ENCODE data around the gene TARBP1. TPM values are rescaled to one million over a fixed set of nuclear protein-coding genes. Genes with fewer than 3 reads are reported as not detected.

TARBP1 gene
- total and polyA plus RNA-seq, 5 experiments from 2014 or later = 12.8 to 61.1 (median 15.6) TPM

GRCh38 chr1:234475167-234475793 is 3.7 kb downstream of the TARBP1 start:
- peaks cover 0 to 13% (median 0%) of the 10 kb centered on the region in 3 donors for H3K36me3 Mint-ChIP-seq
- DNase-seq (no peak), ATAC-seq (no peak)
- H3K27me3 Mint-ChIP-seq = no peaks in the 10 kb centered on the region
- peaks cover 20 to 57% (median 53%) of the 10 kb centered on the region in 4 donors for H3K4me1 Mint-ChIP-seq
- no peaks in the 10 kb centered on the region for H3K9me3 Mint-ChIP-seq
- peak overlapping the region in 1 of 10 donors; percentile 2 for H3K27ac Mint-ChIP-seq
- peak overlapping the region in 4 of 10 donors; percentile 3 to 20 (median 12) for H3K4me3 Mint-ChIP-seq
- POLR2A ChIA-PET = interaction anchor here (0.6 to 0.7 kb wide), 2 partner anchors 125 to 498 kb away, joined by 3 read pairs; no protein-coding TSS in a partner anchor

- POLR2A ChIA-PET = no interaction called here
- Mint-ChIP-seq H3K4me3 (peak overlapping the region in 2 of 10 donors; percentile 10 to 20), H3K27ac (peak overlapping the region in 3 of 10 donors; percentile 2 to 52 (median 44))
Measured at GRCh38 chr1:234474375-234474774, 4.6 kb downstream of the TARBP1 start.

GRCh38 chr1:234473118-234473517 is 5.9 kb downstream of the TARBP1 start:
- H3K36me3 Mint-ChIP-seq = peaks cover 0 to 29% (median 1%) of the 10 kb centered on the region in 3 donors
- no peaks in the 10 kb centered on the region for H3K9me3 Mint-ChIP-seq
- no peaks in the 10 kb centered on the region for H3K27me3 Mint-ChIP-seq
- DNase-seq (no peak), ATAC-seq (no peak)
- peak overlapping the region in 5 of 10 donors; percentile 7 to 45 (median 24) for H3K4me3 Mint-ChIP-seq
- peaks cover 17 to 54% (median 48%) of the 10 kb centered on the region in 4 donors for H3K4me1 Mint-ChIP-seq
- POLR2A ChIA-PET = no interaction called here
- H3K27ac Mint-ChIP-seq = peak overlapping the region in 4 of 10 donors; percentile 8 to 80 (median 24)

More at GRCh38 chr1:234474375-234474774, 4.6 kb downstream of the TARBP1 start:
- Mint-ChIP-seq H3K9me3 (no peaks in the 10 kb centered on the region), H3K27me3 (no peaks in the 10 kb centered on the region), H3K36me3 (peaks cover 0 to 21% (median 1%) of the 10 kb centered on the region in 3 donors), H3K4me1 (peaks cover 18 to 54% (median 51%) of the 10 kb centered on the region in 4 donors)
- DNase-seq = no peak
- no peak for ATAC-seq

GRCh38 chr1:234469376-234469775 is 9.6 kb downstream of the TARBP1 start:
- Mint-ChIP-seq H3K4me1 (peaks cover 11 to 24% (median 18%) of the 10 kb centered on the region in 4 donors), H3K36me3 (peaks cover 8 to 62% (median 20%) of the 10 kb centered on the region in 3 donors), H3K4me3 (no peak overlapping the region), H3K27me3 (no peaks in the 10 kb centered on the region), H3K9me3 (no peaks in the 10 kb centered on the region), H3K27ac (no peak overlapping the region)
- POLR2A ChIA-PET = no interaction called here
- DNase-seq = no peak
- ATAC-seq = no peak

- Mint-ChIP-seq H3K9me3 (no peaks in the 10 kb centered on the region), H3K27ac (peak overlapping the region in 3 of 10 donors; percentile 10 to 62 (median 26)), H3K4me1 (peaks cover 9 to 16% (median 12%) of the 10 kb centered on the region in 4 donors), H3K27me3 (no peaks in the 10 kb centered on the region), H3K36me3 (peaks cover 10 to 66% (median 21%) of the 10 kb centered on the region in 3 donors), H3K4me3 (no peak overlapping the region)
- POLR2A ChIA-PET = no interaction called here
- ATAC-seq (no peak), DNase-seq (no peak)
Measured at GRCh38 chr1:234468580-234468979, 10.4 kb downstream of the TARBP1 start.

- no peaks in the 10 kb centered on the region for H3K9me3 Mint-ChIP-seq
- no peak overlapping the region for H3K4me3 Mint-ChIP-seq
- H3K4me1 Mint-ChIP-seq = peaks cover 2 to 8% (median 5%) of the 10 kb centered on the region in 4 donors
- H3K36me3 Mint-ChIP-seq = peaks cover 10 to 74% (median 25%) of the 10 kb centered on the region in 3 donors
- ATAC-seq = no peak
- DNase-seq = no peak
- H3K27ac Mint-ChIP-seq = no peak overlapping the region
- no peaks in the 10 kb centered on the region for H3K27me3 Mint-ChIP-seq
- POLR2A ChIA-PET = no interaction called here
Measured at GRCh38 chr1:234467821-234468220, 11.2 kb downstream of the TARBP1 start.

- Mint-ChIP-seq H3K36me3 (peaks cover 12 to 83% (median 31%) of the 10 kb centered on the region in 3 donors), H3K4me1 (peaks cover 0 to 5% (median 4%) of the 10 kb centered on the region in 4 donors)
Measured at GRCh38 chr1:234466945-234467344, 12.0 kb downstream of the TARBP1 start.

GRCh38 chr1:234463749-234464148 is 15.2 kb downstream of the TARBP1 start:
- ATAC-seq = no peak
- DNase-seq = no peak
- Mint-ChIP-seq H3K4me3 (no peak overlapping the region), H3K27ac (no peak overlapping the region), H3K9me3 (no peaks in the 10 kb centered on the region), H3K36me3 (peaks cover 19 to 86% (median 41%) of the 10 kb centered on the region in 3 donors), H3K27me3 (no peaks in the 10 kb centered on the region), H3K4me1 (peaks cover 0 to 5% (median 2%) of the 10 kb centered on the region in 4 donors)
- POLR2A ChIA-PET = no interaction called here

More at GRCh38 chr1:234466945-234467344, 12.0 kb downstream of the TARBP1 start:
- DNase-seq (no peak), ATAC-seq (no peak)
- Mint-ChIP-seq H3K4me3 (no peak overlapping the region), H3K27ac (no peak overlapping the region), H3K9me3 (no peaks in the 10 kb centered on the region), H3K27me3 (no peaks in the 10 kb centered on the region)
- POLR2A ChIA-PET = interaction anchor here (2.7 kb wide), 1 partner anchor 11 kb away, joined by 9 read pairs; no protein-coding TSS in a partner anchor

GRCh38 chr1:234460652-234461051 is 18.3 kb downstream of the TARBP1 start:
- no peak overlapping the region for H3K4me3 Mint-ChIP-seq
- no peak overlapping the region for H3K27ac Mint-ChIP-seq
- DNase-seq (no peak), ATAC-seq (no peak)
- H3K36me3 Mint-ChIP-seq = peaks cover 19 to 83% (median 36%) of the 10 kb centered on the region in 3 donors
- no peaks in the 10 kb centered on the region for H3K9me3 Mint-ChIP-seq
- no peaks in the 10 kb centered on the region for H3K27me3 Mint-ChIP-seq
- H3K4me1 Mint-ChIP-seq = peaks cover 0 to 5% (median 0%) of the 10 kb centered on the region in 4 donors
- POLR2A ChIA-PET = interaction anchor here (1.0 kb wide), 1 partner anchor 17 kb away, joined by 3 read pairs; no protein-coding TSS in a partner anchor

- DNase-seq (no peak), ATAC-seq (no peak)
- H3K27ac Mint-ChIP-seq = no peak overlapping the region
- H3K4me3 Mint-ChIP-seq = no peak overlapping the region
- no peaks in the 10 kb centered on the region for H3K9me3 Mint-ChIP-seq
- peaks cover 0 to 3% (median 0%) of the 10 kb centered on the region in 4 donors for H3K4me1 Mint-ChIP-seq
- POLR2A ChIA-PET = no interaction called here
- peaks cover 10 to 85% (median 31%) of the 10 kb centered on the region in 3 donors for H3K36me3 Mint-ChIP-seq
- no peaks in the 10 kb centered on the region for H3K27me3 Mint-ChIP-seq
Measured at GRCh38 chr1:234458352-234459017, 20.5 kb downstream of the TARBP1 start.

- H3K4me1 Mint-ChIP-seq = peaks cover 0 to 7% (median 1%) of the 10 kb centered on the region in 4 donors
- POLR2A ChIA-PET = no interaction called here
- no peak overlapping the region for H3K4me3 Mint-ChIP-seq
- ATAC-seq (no peak), DNase-seq (no peak)
- peaks cover 0 to 72% (median 17%) of the 10 kb centered on the region in 3 donors for H3K36me3 Mint-ChIP-seq
- no peaks in the 10 kb centered on the region for H3K27me3 Mint-ChIP-seq
- no peaks in the 10 kb centered on the region for H3K9me3 Mint-ChIP-seq
- peak overlapping the region in 1 of 10 donors; percentile 0 for H3K27ac Mint-ChIP-seq
Measured at GRCh38 chr1:234454926-234455325, 24.1 kb downstream of the TARBP1 start.

- DNase-seq (no peak), ATAC-seq (no peak)
- Mint-ChIP-seq H3K4me3 (no peak overlapping the region), H3K9me3 (no peaks in the 10 kb centered on the region), H3K4me1 (peaks cover 0 to 7% (median 1%) of the 10 kb centered on the region in 4 donors), H3K36me3 (peaks cover 0 to 78% (median 32%) of the 10 kb centered on the region in 3 donors), H3K27me3 (no peaks in the 10 kb centered on the region), H3K27ac (peak overlapping the region in 1 of 10 donors; percentile 13)
- POLR2A ChIA-PET = interaction anchor here (0.6 kb wide), 1 partner anchor 505 kb away, joined by 4 read pairs; no protein-coding TSS in a partner anchor
Measured at GRCh38 chr1:234452406-234452965, 26.5 kb downstream of the TARBP1 start.

Data from naive thymus-derived CD8-positive, alpha-beta T cell (primary cell).